H9 (cell line): ENCODE measurements around the gene TMEM41B. TPM values are rescaled to one million over a fixed set of nuclear protein-coding genes. Genes with fewer than 3 reads are reported as not detected.

Experiments used
- DNase-seq: peaks from one replicate; pipeline ENCODE4 v3.0.0-alpha.2; 2017
- H2AFZ ChIP-seq: one replicate; pipeline ENCODE4 v1.6.1; 2013; ENCODE audit warnings: mild to moderate bottlenecking, low read length, control low read depth, moderate library complexity
- H2AK5ac ChIP-seq: 2 replicates; pipeline ENCODE4 v1.6.1; 2013; ENCODE audit warnings: low read length, control low read depth, mixed read lengths; ENCODE audit not compliant: insufficient read length
- H2BK120ac ChIP-seq: one replicate; pipeline ENCODE4 v1.6.1; 2013; ENCODE audit warnings: low read depth, mild to moderate bottlenecking, low read length, control low read depth, inconsistent platforms; ENCODE audit not compliant: poor library complexity, severe bottlenecking
- H2BK12ac ChIP-seq: 2 replicates; pipeline ENCODE4 v1.6.1; 2013; ENCODE audit warnings: low read length, control low read depth, mixed read lengths, low read depth; ENCODE audit not compliant: insufficient read length
- H2BK15ac ChIP-seq: 2 replicates; pipeline ENCODE4 v1.6.1; 2013; ENCODE audit warnings: low read depth, low read length, control low read depth
- H2BK20ac ChIP-seq: one replicate; pipeline ENCODE4 v1.6.1; 2013; ENCODE audit warnings: low read depth, mild to moderate bottlenecking, low read length, control low read depth, inconsistent platforms; ENCODE audit not compliant: poor library complexity, severe bottlenecking
- H2BK5ac ChIP-seq: 2 replicates; pipeline ENCODE4 v1.6.1; 2013; ENCODE audit warnings: low read length, control low read depth, mixed read lengths; ENCODE audit not compliant: insufficient read length
- H3K14ac ChIP-seq: 2 replicates; pipeline ENCODE4 v1.6.1; 2013; ENCODE audit warnings: low read length, control low read depth; ENCODE audit not compliant: insufficient read depth
- H3K18ac ChIP-seq: 2 replicates; pipeline ENCODE4 v1.6.1; 2013; ENCODE audit warnings: low read depth, mild to moderate bottlenecking, mixed read lengths, low read length, control low read depth; ENCODE audit not compliant: insufficient read length
- H3K23ac ChIP-seq: 2 replicates; pipeline ENCODE4 v1.6.1; 2013; ENCODE audit warnings: low read length, control low read depth, mixed read lengths, low read depth; ENCODE audit not compliant: insufficient read length
- H3K23me2 ChIP-seq: 2 replicates; pipeline ENCODE4 v1.6.1; 2013; ENCODE audit warnings: low read depth, mild to moderate bottlenecking, mixed read lengths, low read length, control low read depth; ENCODE audit not compliant: insufficient read length, poor library complexity, severe bottlenecking
- H3K27ac ChIP-seq: 2 replicates; pipeline ENCODE4 v1.5.1; 2013; ENCODE audit warnings: low read length, control low read depth, mixed read lengths, low read depth; ENCODE audit not compliant: insufficient read length
- H3K27me3 ChIP-seq: 2 replicates; pipeline ENCODE4 v1.6.1; 2013; ENCODE audit warnings: low read length, control low read depth, inconsistent platforms; ENCODE audit not compliant: insufficient read depth
- H3K4ac ChIP-seq: 2 replicates; pipeline ENCODE4 v1.6.1; 2013; ENCODE audit warnings: low read depth, mild to moderate bottlenecking, control low read depth, inconsistent platforms, low read length, moderate library complexity
- H3K4me1 ChIP-seq: 2 replicates; pipeline ENCODE4 v1.6.1; 2013; ENCODE audit warnings: low read length, control low read depth, inconsistent platforms; ENCODE audit not compliant: insufficient read depth
- H3K4me2 ChIP-seq: 2 replicates; pipeline ENCODE4 v1.6.1; 2013; ENCODE audit warnings: low read length, control low read depth, mixed read lengths; ENCODE audit not compliant: insufficient read length, insufficient read depth
- H3K56ac ChIP-seq: 2 replicates; pipeline ENCODE4 v1.6.1; 2013; ENCODE audit warnings: low read depth, mild to moderate bottlenecking, mixed read lengths, low read length, control low read depth; ENCODE audit not compliant: insufficient read length
- H3K79me1 ChIP-seq: 2 replicates; pipeline ENCODE4 v1.6.1; 2013; ENCODE audit warnings: low read depth, mild to moderate bottlenecking, moderate library complexity, low read length, control low read depth, inconsistent platforms; ENCODE audit not compliant: insufficient read depth, poor library complexity, severe bottlenecking
- H3K79me2 ChIP-seq: 2 replicates; pipeline ENCODE4 v1.6.1; 2013; ENCODE audit warnings: low read length, control low read depth, inconsistent platforms; ENCODE audit not compliant: insufficient read depth
- H3K9ac ChIP-seq: 2 replicates; pipeline ENCODE4 v1.6.1; 2013; ENCODE audit warnings: low read length, control low read depth, mixed read lengths; ENCODE audit not compliant: insufficient read length; ENCODE audit errors: extremely low read depth
- H3K9me3 ChIP-seq: one replicate; pipeline ENCODE4 v1.6.1; 2013; ENCODE audit warnings: low read depth, low read length, inconsistent platforms; ENCODE audit not compliant: control insufficient read depth
- H3T11ph ChIP-seq: one replicate; pipeline ENCODE4 v1.6.1; 2013; ENCODE audit warnings: mild to moderate bottlenecking, low read length, control low read depth, inconsistent platforms
- H4K20me1 ChIP-seq: one replicate; pipeline ENCODE4 v1.6.1; 2013; ENCODE audit not compliant: control insufficient read depth, insufficient read length, insufficient read depth
- H4K5ac ChIP-seq: 2 replicates; pipeline ENCODE4 v1.6.1; 2013; ENCODE audit warnings: low read depth, mild to moderate bottlenecking, mixed read lengths, low read length, control low read depth; ENCODE audit not compliant: insufficient read length
- H4K8ac ChIP-seq: replicated peaks from 2 replicates; pipeline ENCODE4 v1.6.1; 2013; ENCODE audit warnings: low read length, control low read depth, mixed read lengths, low read depth; ENCODE audit not compliant: insufficient read length
- H4K91ac ChIP-seq: 2 replicates; pipeline ENCODE4 v1.6.1; 2013; ENCODE audit warnings: low read depth, mild to moderate bottlenecking, moderate library complexity, mixed read lengths, low read length, control low read depth; ENCODE audit not compliant: insufficient read length
- H3K27ac Mint-ChIP-seq, 3 experiments: 2 replicates in 2 of 3; 3 replicates in 1 of 3; pipeline ENCODE4 v1.8.0; 2020 to 2021; ENCODE audit warnings: mixed read lengths in 3 of 3, mild to moderate bottlenecking in 1 of 3, moderate library complexity in 1 of 3
- H3K27me3 Mint-ChIP-seq: 2 replicates; pipeline ENCODE4 v1.8.0; 2021; ENCODE audit warnings: low read depth, mild to moderate bottlenecking, moderate library complexity, mixed read lengths
- H3K36me3 Mint-ChIP-seq, 3 experiments: 2 replicates in 2 of 3; 3 replicates in 1 of 3; pipeline ENCODE4 v1.8.0; 2020 to 2021; ENCODE audit warnings: low read depth in 3 of 3, mixed read lengths in 3 of 3; ENCODE audit not compliant: insufficient read depth in 1 of 3
- H3K4me1 Mint-ChIP-seq, 2 experiments: 2 replicates each; pipeline ENCODE4 v1.8.0; 2020; ENCODE audit warnings: mixed read lengths in 2 of 2
- H3K4me3 Mint-ChIP-seq, 2 experiments: 2 replicates in 1 of 2; 3 replicates in 1 of 2; pipeline ENCODE4 v1.8.0; 2020 to 2021; ENCODE audit warnings: mild to moderate bottlenecking in 2 of 2, mixed read lengths in 2 of 2, moderate library complexity in 1 of 2
- H3K9me3 Mint-ChIP-seq, 2 experiments: 2 replicates in 1 of 2; 3 replicates in 1 of 2; pipeline ENCODE4 v1.8.0; 2020; ENCODE audit warnings: mild to moderate bottlenecking in 2 of 2, mixed read lengths in 2 of 2, moderate library complexity in 1 of 2
- CTCF ChIP-seq: fragments of 200-600 bp; sonication (generic); conservative IDR thresholded peaks from 3 replicates; pipeline ENCODE4 v1.8.0; 2021; ENCODE audit warnings: antibody characterized with exemption, mild to moderate bottlenecking
- WGBS: extraction: QIAGEN DNeasy Blood & Tissue Kit; methylation state at CpG from one replicate; pipeline ENCODE4 v1.1.7; 2013; ENCODE audit warnings: missing lambda C conversion rate, low lambda C conversion rate, mixed read lengths; ENCODE audit not compliant: insufficient read length; ENCODE audit errors: extremely low coverage; 5-methylcytosine and 5-hydroxymethylcytosine counted together
- total RNA-seq: library from RNA; stranded (reverse); gene quantifications from 2 replicates; pipeline ENCODE4 v1.2.1, GENCODE V29; 2021

Gene TMEM41B
- total RNA-seq, 1 experiment from 2014 or later = 48.7 TPM

GRCh38 chr11:9301720-9302119 lies 12.7 kb downstream of the TMEM41B start:
- Histone ChIP-seq H3K79me1 (peaks cover 5% of the 10 kb centered on the region), H2AFZ (no peak overlapping the region), H4K5ac (no peak overlapping the region), H3T11ph (no peak overlapping the region), H3K27me3 (no peaks in the 10 kb centered on the region), H3K23me2 (no peaks in the 10 kb centered on the region), H4K20me1 (no peaks in the 10 kb centered on the region), H2BK20ac (no peak overlapping the region), H4K8ac (no peak overlapping the region), H2BK120ac (no peak overlapping the region), H2AK5ac (no peak overlapping the region), H3K9ac (no peak overlapping the region), H3K14ac (no peak overlapping the region), H3K79me2 (peaks cover 15% of the 10 kb centered on the region; the same call in 1 of the 2 replicates), H3K4me1 (no peaks in the 10 kb centered on the region), H4K91ac (no peak overlapping the region), H3K56ac (no peak overlapping the region), H3K4ac (no peak overlapping the region), H3K23ac (no peak overlapping the region), H3K18ac (no peak overlapping the region), H2BK5ac (no peak overlapping the region), H3K4me2 (no peak overlapping the region), H3K9me3 (no peaks in the 10 kb centered on the region), H2BK12ac (no peak overlapping the region), H3K27ac (no peak overlapping the region), H2BK15ac (no peak overlapping the region)
- H3K4me3 Mint-ChIP-seq = no peak overlapping the region
- peak overlapping the region in 1 of 3 experiments; percentile 22; a peak in 1 of 7 replicates for H3K27ac Mint-ChIP-seq
- no peak for DNase-seq
- no CpG with 5 or more reads among the region's 10 CpGs for WGBS
- H3K27me3 Mint-ChIP-seq = no peaks in the 10 kb centered on the region
- TF ChIP-seq CTCF = no peak
- peaks cover 3 to 10% (median 8%) of the 10 kb centered on the region in 3 experiments for H3K36me3 Mint-ChIP-seq
- H3K9me3 Mint-ChIP-seq = no peaks in the 10 kb centered on the region
- 0 out of 4 replicates have a peak, but pooled peaks cover 0 to under 1% of the 10 kb centered on the region in 2 experiments for H3K4me1 Mint-ChIP-seq
